Central memory CD8-positive, alpha-beta T cell (primary cell): ENCODE data around the gene FBXW7.

Experiments
- ATAC-seq: fragments of 150-1000 bp; cut with Tn5 transposase; replicated peaks from 2 replicates; pipeline ENCODE4 v1.10.0; 2022; ENCODE audit warnings: mild to moderate bottlenecking, moderate FRiP score, moderate number of reproducible peaks; ENCODE audit not compliant: poor library complexity, severe bottlenecking; ENCODE audit errors: extremely low read depth
- DNase-seq, 2 donors: peaks; one replicate each; pipeline ENCODE4 v3.0.0; 2021; ENCODE audit warnings: low spot score in 2 of 2
- H3K27ac Mint-ChIP-seq: one replicate; pipeline ENCODE4 v1.8.0; 2022; ENCODE audit warnings: low read depth, mild to moderate bottlenecking, moderate library complexity, mixed read lengths
- H3K27me3 Mint-ChIP-seq: one replicate; pipeline ENCODE4 v1.8.0; 2022; ENCODE audit warnings: mixed read lengths
- H3K36me3 Mint-ChIP-seq: one replicate; pipeline ENCODE4 v1.8.0; 2022; ENCODE audit warnings: mild to moderate bottlenecking, moderate library complexity, mixed read lengths; ENCODE audit not compliant: insufficient read depth
- H3K4me1 Mint-ChIP-seq: one replicate; pipeline ENCODE4 v1.8.0; 2022; ENCODE audit warnings: mixed read lengths
- H3K4me3 Mint-ChIP-seq: one replicate; pipeline ENCODE4 v1.8.0; 2022; ENCODE audit warnings: mild to moderate bottlenecking, moderate library complexity, mixed read lengths
- H3K9me3 Mint-ChIP-seq: one replicate; pipeline ENCODE4 v1.8.0; 2022; ENCODE audit warnings: mixed read lengths

FBXW7 gene

DNA sequence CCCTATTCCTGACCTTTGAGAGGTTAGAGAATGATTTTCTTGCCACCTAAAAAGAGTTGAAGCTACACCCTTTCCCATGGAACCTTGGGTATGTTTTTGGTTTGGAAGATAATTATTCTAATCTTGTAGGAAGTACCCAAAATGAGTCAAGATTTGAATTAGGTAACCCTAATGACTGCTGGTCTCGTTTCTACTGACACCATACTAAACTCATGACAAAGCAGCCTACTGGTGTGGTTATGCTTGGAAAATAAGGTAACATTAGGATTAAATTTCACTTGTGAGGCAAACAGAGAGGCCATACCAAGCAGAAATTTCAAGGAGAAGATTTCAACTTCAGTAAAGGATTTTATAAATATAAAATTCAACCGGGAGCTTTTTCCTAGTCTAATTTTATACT, 107.9 kb downstream of the FBXW7 start:
- H3K9me3 Mint-ChIP-seq: no peaks in the 10 kb centered on the region
- no peak for DNase-seq
- peaks cover 36% of the 10 kb centered on the region for H3K4me1 Mint-ChIP-seq
- ATAC-seq: no peak
- no peak overlapping the region for H3K27ac Mint-ChIP-seq
- no peak overlapping the region for H3K4me3 Mint-ChIP-seq
- H3K36me3 Mint-ChIP-seq: peaks cover 7% of the 10 kb centered on the region
- no peaks in the 10 kb centered on the region for H3K27me3 Mint-ChIP-seq

DNA sequence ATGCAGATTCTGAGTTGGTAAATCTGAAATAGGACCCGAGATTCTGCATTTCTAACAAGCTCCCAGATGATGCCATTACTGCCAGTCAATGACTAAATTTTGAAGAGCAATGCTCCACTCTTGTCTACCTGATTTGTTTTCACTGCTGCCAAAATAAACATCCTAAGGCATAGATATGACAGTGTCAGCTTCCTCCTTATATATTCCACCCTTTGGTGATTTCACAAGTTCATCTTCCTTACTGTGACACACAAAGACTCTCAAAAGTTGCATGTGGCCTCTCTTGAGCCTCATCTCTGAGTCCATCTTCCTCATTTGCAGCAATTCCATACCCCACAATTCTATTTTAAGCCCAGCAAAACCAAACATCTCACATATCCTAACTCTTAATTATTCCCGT, 110.9 kb downstream of the FBXW7 start:
- ATAC-seq (no peak), DNase-seq (no peak)
- H3K9me3 Mint-ChIP-seq: no peaks in the 10 kb centered on the region
- H3K36me3 Mint-ChIP-seq: peaks cover 6% of the 10 kb centered on the region
- peaks cover 44% of the 10 kb centered on the region for H3K4me1 Mint-ChIP-seq
- no peaks in the 10 kb centered on the region for H3K27me3 Mint-ChIP-seq
- no peak overlapping the region for H3K4me3 Mint-ChIP-seq
- H3K27ac Mint-ChIP-seq: peak overlapping the region; percentile 36

DNA sequence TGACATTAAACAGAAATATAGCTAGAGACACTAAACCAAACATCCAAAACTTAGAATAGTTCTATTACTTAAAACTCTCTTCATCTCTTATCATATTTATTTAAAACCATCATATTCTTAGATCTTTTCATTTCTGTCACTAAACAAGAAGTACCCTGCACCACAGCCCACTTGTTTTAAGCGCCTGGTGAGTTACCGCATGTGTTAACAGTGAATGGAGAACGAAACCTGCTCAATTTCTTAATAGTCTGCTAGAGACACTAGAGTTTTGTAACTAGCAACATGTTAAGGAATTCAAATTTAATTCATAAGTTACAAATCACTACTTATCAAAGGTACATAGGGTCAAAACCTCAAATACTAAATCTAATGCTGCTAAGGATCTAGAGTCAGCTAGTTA, 111.5 kb downstream of the FBXW7 start:
- DNase-seq (no peak), ATAC-seq (no peak)
- Mint-ChIP-seq H3K27me3 (no peaks in the 10 kb centered on the region), H3K4me3 (no peak overlapping the region), H3K9me3 (no peaks in the 10 kb centered on the region), H3K4me1 (peaks cover 49% of the 10 kb centered on the region), H3K27ac (no peak overlapping the region), H3K36me3 (peaks cover 6% of the 10 kb centered on the region)

DNA sequence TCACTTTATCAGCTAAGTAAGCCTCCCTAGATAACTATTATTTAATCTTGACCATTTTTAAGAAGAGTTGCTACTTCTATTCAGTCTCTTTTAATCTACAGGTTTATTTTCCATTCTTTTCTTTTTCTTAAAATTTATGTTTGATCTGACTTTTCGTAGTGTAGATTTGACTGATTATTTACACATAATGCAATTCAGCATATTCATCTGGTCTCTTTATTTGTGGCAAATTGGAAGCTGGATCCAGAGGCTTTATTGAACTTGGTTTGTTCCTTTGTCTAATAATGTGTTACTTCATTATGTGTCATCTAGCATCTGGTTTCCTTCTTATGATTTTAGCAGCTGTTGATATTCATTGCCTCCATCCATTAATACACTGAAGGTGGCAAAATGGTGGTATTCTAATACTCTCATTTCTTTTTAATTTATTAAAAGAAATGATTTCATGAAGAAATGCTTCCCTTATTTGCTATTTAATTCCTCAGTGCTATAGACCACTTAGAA, 113.0 kb downstream of the FBXW7 start:
- Mint-ChIP-seq H3K27ac (peak overlapping the region; percentile 58), H3K4me3 (no peak overlapping the region), H3K27me3 (no peaks in the 10 kb centered on the region), H3K4me1 (peaks cover 52% of the 10 kb centered on the region), H3K9me3 (no peaks in the 10 kb centered on the region), H3K36me3 (peaks cover 5% of the 10 kb centered on the region)
- ATAC-seq (no peak), DNase-seq (no peak)

DNA sequence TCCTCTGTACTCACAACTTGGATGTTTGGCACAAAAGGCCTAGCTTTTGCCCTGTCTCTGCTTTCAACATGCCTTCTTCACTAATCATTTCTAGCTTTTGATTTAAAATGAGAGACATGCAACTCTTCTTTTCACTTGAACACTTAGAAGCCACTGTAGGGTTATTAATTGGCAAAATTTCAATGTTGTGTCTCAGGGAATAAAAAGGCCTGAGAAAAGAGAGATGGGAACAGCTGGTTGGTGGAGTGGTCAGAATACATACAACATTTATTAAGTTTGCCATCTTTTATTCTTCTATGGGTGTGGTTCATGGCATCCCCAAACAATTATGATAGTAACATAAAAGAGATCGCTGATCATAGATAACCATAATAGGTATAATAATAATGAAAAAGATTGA, 114.3 kb downstream of the FBXW7 start:
- H3K4me1 Mint-ChIP-seq: peaks cover 57% of the 10 kb centered on the region

DNA sequence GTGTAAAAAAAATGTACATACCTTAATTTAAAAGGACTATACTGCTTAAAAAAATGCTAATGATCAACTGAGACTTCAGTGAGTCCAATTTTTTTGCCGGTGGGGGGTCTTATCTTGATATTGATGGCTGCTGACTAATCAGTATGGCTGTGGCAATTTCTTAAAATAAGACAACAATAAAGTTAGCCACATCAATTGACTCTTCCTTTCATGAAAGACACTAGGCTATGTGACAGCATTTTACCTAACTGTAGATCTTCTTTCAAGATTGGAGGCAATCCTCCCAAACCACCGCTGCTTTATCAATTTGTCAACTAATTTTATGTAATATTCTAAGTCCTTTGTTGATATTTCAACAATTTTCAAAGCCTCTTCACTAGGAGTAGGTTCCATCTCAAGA, 116.1 kb downstream of the FBXW7 start:
- peaks cover 51% of the 10 kb centered on the region for H3K4me1 Mint-ChIP-seq
- DNase-seq: no peak
- no peaks in the 10 kb centered on the region for H3K9me3 Mint-ChIP-seq

More for the DNA sequence above, 114.3 kb downstream of the FBXW7 start:
- Mint-ChIP-seq H3K27ac (peak overlapping the region; percentile 44), H3K27me3 (no peaks in the 10 kb centered on the region), H3K36me3 (peaks cover 5% of the 10 kb centered on the region), H3K4me3 (no peak overlapping the region), H3K9me3 (no peaks in the 10 kb centered on the region)
- ATAC-seq (no peak), DNase-seq (no peak)

DNA sequence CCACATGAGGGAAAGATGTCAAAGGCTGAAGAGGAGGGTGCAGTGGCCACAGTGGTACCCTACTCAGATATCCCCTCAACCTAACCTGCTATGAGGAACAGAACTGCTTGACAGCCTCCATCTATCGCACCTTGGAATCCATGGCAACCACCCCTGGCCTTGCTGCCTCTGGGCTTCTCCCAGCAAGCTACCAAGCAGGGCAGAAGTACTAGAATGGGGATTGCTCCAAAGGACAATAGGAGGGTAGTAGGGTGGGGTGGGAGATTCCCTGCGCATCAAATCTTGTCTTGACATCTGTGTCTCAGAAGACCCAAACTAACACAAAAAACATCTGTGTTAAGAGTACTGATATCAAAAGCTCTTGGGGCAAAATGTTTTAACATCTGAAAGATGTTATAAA, 118.2 kb downstream of the FBXW7 start:
- DNase-seq: no peak
- Mint-ChIP-seq H3K4me1 (peaks cover 45% of the 10 kb centered on the region), H3K4me3 (no peak overlapping the region), H3K9me3 (no peaks in the 10 kb centered on the region), H3K27me3 (no peaks in the 10 kb centered on the region), H3K27ac (no peak overlapping the region), H3K36me3 (no peaks in the 10 kb centered on the region)
- no peak for ATAC-seq

More for the DNA sequence above, 116.1 kb downstream of the FBXW7 start:
- Mint-ChIP-seq H3K4me3 (no peak overlapping the region), H3K27ac (peak overlapping the region; percentile 75), H3K27me3 (no peaks in the 10 kb centered on the region), H3K36me3 (no peaks in the 10 kb centered on the region)
- ATAC-seq: no peak

DNA sequence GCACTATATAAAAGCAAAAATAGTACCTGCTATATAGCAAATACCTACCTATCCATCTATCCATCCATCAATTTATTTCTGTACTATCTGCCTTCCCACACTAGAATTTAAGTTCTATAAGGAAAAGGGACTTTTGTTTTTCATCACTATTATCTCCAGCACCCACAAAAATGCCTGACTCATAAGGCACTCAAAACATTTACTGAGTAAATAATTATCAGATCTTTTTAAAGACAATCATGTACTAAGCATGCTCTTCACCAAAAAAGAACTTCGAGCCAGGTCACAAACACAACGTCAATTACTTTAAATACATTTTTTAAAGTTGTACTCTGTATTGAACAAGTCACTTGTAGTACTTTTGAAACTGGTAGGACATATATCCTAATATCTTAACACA, 119.9 kb downstream of the FBXW7 start:
- DNase-seq (no peak), ATAC-seq (no peak)
- Mint-ChIP-seq H3K27me3 (no peaks in the 10 kb centered on the region), H3K36me3 (no peaks in the 10 kb centered on the region), H3K4me3 (no peak overlapping the region), H3K27ac (peak overlapping the region; percentile 3), H3K4me1 (peaks cover 45% of the 10 kb centered on the region), H3K9me3 (no peaks in the 10 kb centered on the region)

DNA sequence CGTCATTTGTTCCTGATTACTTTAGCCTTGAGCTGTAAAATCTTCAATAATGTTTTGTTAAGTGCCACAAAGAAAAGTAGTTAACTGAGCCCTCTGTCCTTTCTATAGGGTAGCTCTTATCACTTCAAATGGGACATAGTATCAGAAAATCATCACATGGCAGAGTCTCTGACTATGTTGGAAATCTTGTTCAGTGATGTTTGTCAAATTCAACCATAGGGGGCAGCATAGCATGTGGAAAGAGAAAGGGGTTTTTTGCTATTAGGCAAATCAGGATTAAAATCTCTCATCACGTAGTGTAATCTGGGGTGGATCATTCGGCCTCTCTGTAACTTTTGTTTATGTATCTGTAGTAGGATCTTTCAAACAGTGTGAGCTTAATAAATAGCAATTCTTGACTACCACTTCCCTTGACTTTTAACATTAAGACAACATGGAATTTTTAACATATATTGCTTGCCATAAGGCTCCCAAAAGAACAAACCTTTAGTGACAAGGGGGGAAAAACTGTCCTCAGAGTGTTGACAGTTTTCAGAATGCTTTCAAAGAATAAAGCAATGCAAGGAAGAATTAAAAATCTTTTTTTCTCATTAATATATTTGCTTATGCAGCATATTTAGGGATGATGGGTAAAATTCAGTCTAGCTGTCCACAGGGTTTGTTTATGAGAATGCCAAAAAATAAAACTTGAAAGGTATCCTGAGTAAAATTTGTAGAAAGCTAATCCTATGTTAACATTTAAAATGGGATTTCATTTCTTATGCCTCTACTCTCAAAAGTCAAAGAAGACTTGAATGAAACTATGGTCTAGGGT, 127.2 kb downstream of the FBXW7 start:
- Mint-ChIP-seq H3K27me3 (no peaks in the 10 kb centered on the region), H3K36me3 (peaks cover 9% of the 10 kb centered on the region), H3K27ac (no peak overlapping the region), H3K9me3 (no peaks in the 10 kb centered on the region), H3K4me1 (peaks cover 10% of the 10 kb centered on the region), H3K4me3 (no peak overlapping the region)
- peak; percentile 36 for ATAC-seq
- no peak for DNase-seq

DNA sequence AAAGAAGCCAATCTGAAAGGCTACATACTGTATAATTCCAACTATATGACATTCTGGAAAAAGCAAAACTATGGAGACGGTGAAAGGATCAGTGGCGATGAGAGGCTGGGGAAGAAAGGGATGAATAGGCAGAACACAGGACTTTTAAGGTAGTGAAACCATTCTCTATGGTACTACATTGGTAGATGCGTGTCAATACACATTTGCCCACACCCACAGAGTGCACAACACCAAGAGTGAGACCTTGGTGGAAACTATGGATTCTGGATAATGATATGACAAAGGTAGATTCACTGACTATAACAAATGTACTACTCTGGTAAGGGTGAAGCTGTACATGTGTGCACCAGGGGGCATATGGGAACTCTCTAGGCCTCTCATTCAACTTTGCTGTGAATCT, 134.5 kb downstream of the FBXW7 start:
- ATAC-seq (no peak), DNase-seq (no peak)
- Mint-ChIP-seq H3K27me3 (no peaks in the 10 kb centered on the region), H3K9me3 (no peaks in the 10 kb centered on the region), H3K4me1 (peaks cover 26% of the 10 kb centered on the region), H3K36me3 (peaks cover 5% of the 10 kb centered on the region), H3K4me3 (no peak overlapping the region), H3K27ac (no peak overlapping the region)

DNA sequence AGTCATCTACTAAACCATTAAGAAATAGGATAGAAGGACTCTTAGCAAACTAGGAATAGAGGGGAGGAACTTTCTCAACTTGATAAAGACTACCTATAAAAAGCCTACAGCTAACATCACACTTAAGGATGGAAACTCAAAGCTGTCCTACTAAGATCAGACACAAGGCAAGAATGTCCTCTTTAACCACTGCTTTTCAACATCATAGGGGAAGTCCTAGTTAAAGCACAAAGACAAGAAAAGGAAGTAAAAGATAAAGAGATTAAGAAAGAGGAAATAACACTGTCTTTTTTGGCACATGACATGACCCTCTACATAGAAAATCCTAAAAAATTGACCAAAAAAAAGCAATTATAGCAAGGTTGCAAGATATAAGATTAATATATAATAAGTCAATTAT, 136.6 kb downstream of the FBXW7 start:
- Mint-ChIP-seq H3K4me3 (no peak overlapping the region), H3K27me3 (no peaks in the 10 kb centered on the region), H3K4me1 (peaks cover 45% of the 10 kb centered on the region), H3K36me3 (peaks cover 5% of the 10 kb centered on the region), H3K27ac (no peak overlapping the region), H3K9me3 (no peaks in the 10 kb centered on the region)
- DNase-seq (no peak), ATAC-seq (peak; percentile 49)

DNA sequence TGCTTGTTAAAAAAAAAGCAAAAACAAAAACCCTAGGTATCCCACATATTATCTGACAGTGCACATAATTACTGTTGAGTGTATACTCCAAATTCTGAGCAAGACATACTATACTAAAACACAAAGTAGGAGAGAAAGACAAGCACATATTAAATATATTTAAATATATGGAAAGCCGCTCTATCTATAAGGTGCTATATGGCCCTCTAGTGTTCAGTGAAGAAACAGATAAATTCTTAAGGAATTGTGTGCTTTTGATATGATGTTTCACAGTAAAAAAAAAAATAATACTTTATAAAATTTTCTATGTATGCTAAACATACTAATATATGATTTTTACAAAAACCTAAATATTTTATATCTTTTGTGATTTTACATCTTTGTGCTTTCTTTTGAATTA, 137.8 kb downstream of the FBXW7 start:
- peaks cover 5% of the 10 kb centered on the region for H3K36me3 Mint-ChIP-seq
- H3K4me3 Mint-ChIP-seq: no peak overlapping the region
- H3K27me3 Mint-ChIP-seq: no peaks in the 10 kb centered on the region
- DNase-seq (no peak), ATAC-seq (no peak)
- no peaks in the 10 kb centered on the region for H3K9me3 Mint-ChIP-seq
- peaks cover 49% of the 10 kb centered on the region for H3K4me1 Mint-ChIP-seq
- H3K27ac Mint-ChIP-seq: no peak overlapping the region

DNA sequence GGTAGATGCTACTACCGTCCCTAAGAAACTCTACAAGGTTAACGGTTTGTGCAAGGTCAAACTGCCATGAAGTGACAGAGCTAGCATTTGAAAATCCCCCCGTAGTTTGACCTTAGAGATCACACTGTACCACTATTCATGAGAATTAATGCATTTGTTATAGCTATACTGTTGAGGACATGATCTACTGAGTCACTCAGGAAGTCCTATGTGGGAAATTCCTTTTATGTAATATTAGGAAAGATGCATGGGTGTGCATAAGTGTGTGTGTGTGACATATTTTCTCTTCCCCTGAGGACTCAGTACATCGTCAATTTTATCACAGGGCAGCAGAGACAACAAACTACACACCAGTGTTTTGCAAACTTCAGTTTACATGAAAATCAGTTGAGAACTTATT, 141.1 kb downstream of the FBXW7 start:
- no peak for DNase-seq
- Mint-ChIP-seq H3K9me3 (no peaks in the 10 kb centered on the region), H3K4me3 (no peak overlapping the region), H3K27me3 (no peaks in the 10 kb centered on the region), H3K36me3 (peaks cover 5% of the 10 kb centered on the region), H3K4me1 (peaks cover 33% of the 10 kb centered on the region), H3K27ac (no peak overlapping the region)
- ATAC-seq: no peak
